Measurements from ENCODE around the gene RAB3GAP2.
"Not testable (repeated sequence)": the region's sequence is repeated elsewhere in the genome, so short reads cannot be mapped to it uniquely, and the experiment has no call there.

Gene RAB3GAP2

GRCh38 chr1:220127076-220127475, 145.2 kb downstream of the RAB3GAP2 start:
- no peak for DNase-seq

GRCh38 chr1:220124542-220124941, 147.7 kb downstream of the RAB3GAP2 start:
- DNase-seq, result no peak

GRCh38 chr1:220123889-220124288, 148.4 kb downstream of the RAB3GAP2 start:
- DNase-seq, result no peak

- DNase-seq, result no peak
Observed at GRCh38 chr1:220123066-220123465, 149.2 kb downstream of the RAB3GAP2 start.

- no peak for DNase-seq
Observed at GRCh38 chr1:220121791-220122530, 150.3 kb downstream of the RAB3GAP2 start.

GRCh38 chr1:220119043-220119512, 153.2 kb downstream of the RAB3GAP2 start:
- DNase-seq, result no peak

- DNase-seq, result peak; percentile 3
Observed at GRCh38 chr1:220113136-220113695, 159.0 kb downstream of the RAB3GAP2 start.

- DNase-seq, result not testable (repeated sequence)
Observed at GRCh38 chr1:220112600-220112999, 159.7 kb downstream of the RAB3GAP2 start.

GRCh38 chr1:220110473-220110872, 161.8 kb downstream of the RAB3GAP2 start:
- DNase-seq, result not testable (repeated sequence)

GRCh38 chr1:220099826-220100225, 172.4 kb downstream of the RAB3GAP2 start:
- no peak for DNase-seq

All from NCI-H1048 (cell line).